Stimulated activated CD8-positive, alpha-beta memory T cell treated with anti-CD3 and anti-CD28 coated beads, Interleukin-7, amount 100 ng/mL, for 24 hours (primary cell): ENCODE data around the gene ATG7.

Experiments used
- DNase-seq: peaks from one replicate; pipeline ENCODE4 v3.0.0-alpha.2; 2020; ENCODE audit warnings: low read depth

The ATG7 gene

DNA sequence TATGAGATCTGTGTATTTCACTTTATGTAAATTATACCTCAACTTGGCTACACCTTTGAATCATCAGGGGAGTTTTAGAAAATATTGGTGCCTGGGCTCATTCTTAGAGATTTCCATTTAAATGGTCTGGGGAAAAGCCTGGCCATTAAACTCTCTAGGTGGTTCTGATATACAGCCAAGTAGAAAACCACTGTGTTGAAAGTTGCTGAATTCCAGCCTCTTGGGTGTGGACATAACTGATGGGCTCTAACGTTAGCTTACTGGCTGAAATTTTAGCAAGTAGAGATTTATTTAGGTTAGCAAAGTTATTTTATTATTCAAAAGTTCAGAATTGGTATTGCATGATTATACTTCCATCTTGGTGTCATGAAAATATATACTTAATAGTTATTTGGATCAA is 84.1 kb downstream of the ATG7 start:
- no peak for DNase-seq

DNA sequence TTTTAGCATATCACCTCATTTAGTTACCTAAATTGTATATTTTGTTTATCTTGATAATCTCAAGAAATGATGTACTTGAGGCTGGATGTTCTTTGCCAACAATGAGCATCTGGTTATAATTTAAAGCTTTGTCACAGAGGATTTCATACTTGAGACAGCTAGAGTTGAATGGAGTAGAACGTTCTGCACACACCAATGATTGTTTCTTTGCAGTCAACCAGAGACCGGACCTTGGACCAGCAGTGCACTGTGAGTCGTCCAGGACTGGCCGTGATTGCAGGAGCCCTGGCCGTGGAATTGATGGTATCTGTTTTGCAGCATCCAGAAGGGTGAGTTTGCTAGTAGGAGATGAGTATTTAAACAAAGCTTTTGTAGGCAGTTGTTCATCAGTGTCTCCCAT is 90.4 kb downstream of the ATG7 start:
- DNase-seq = no peak

DNA sequence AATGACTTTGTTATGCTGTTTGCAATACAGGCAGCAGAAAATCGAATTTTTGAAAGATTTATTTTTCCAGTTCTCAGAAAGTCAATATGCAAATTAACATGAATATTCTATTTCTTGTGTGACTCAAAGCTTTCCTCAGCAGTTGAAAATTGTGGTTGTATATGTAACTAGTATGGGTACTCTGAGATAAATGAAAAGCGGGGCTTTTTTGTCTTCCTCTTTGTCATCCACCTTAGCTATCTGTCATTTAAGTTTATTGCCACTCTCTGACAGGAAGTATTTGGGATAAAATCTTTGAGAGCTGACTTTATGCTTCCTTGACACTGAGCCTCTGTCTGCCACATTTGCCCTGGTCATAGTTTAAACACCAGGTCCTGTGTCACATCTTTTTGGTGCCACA is 91.5 kb downstream of the ATG7 start:
- DNase-seq = no peak

DNA sequence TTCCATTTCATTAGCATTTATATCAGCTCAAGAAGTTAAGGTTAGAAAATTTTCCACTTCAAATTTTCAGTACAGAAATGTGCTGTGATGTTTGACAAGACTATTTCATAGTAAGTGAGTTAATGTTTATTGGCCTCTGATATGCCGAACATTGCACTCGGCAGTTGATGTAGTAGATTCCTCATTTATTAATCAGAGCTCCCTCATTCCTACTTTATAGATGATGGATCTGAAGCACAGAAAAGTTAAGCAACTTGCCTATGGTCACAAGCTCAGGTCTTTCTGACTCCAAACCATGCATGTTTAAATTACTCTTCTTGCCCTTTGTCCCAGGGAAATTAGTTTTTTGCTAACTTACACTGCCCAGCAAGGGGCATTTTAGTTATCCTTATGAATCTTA is 92.0 kb downstream of the ATG7 start:
- DNase-seq = no peak

DNA sequence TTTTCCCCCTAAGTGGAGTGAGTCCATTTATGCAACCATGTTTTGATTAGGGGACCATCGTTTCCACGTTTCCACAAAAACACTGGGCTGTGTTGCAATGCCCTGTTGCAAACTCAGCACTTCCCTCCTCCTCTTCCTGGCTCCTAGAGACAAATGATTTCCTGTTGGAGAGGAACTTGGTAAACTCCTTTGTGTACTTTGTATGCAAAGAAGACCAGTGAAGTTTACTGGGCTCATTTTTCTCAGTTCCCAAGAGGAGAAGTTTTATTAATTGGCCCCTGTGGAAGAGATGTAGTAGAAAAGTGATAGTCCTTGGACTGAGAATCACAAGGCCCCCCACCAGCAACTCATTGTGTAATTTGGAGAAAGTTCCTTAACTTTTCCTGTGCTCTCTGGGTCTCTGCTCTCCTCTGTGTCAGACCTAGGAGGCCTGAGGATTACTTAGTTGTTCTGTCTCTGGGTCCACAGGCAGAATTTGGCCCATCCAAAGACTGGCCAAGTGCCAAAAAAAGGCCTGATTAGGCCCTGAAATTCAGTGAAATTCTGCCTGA is 95.0 kb downstream of the ATG7 start:
- no peak for DNase-seq

DNA sequence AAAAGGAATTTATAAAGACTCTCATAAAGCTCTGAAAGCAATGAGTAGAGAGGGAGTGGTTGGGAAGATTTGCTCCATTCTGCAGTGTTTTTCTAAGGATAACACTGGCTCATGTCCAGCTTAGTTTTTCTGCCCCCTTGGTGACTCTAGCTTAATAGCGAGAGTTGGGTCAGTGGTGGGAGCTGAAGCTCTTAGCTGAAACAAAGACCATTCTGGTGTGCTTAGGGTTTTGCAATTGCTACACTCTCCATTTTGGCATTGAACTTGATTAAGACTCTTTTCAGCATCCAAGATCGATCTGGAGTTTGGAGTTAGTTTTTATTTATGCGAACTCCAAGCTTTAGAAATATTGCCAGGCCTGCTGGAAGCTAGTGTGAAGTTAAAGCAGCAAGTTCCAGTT is 98.0 kb downstream of the ATG7 start:
- DNase-seq = no peak

DNA sequence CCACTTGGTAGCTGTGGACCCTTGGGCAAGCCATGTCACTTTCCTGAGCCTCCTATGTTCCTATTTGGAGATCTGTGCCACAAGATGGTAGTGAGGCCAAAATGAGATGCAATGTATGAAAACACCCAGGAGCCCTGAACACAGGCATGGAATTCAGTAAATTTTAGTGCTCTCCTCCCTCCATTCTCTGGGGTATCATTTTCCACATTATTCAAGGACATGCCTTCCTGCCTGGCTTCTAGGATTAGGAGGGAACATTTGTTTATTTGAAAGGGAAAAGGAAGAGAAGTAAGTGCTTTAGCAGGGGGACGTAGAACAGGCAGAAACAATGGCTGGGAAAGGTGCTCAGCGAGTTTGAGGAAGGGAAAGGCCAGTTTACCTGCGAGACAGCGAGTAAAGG is 98.8 kb downstream of the ATG7 start:
- no peak for DNase-seq

DNA sequence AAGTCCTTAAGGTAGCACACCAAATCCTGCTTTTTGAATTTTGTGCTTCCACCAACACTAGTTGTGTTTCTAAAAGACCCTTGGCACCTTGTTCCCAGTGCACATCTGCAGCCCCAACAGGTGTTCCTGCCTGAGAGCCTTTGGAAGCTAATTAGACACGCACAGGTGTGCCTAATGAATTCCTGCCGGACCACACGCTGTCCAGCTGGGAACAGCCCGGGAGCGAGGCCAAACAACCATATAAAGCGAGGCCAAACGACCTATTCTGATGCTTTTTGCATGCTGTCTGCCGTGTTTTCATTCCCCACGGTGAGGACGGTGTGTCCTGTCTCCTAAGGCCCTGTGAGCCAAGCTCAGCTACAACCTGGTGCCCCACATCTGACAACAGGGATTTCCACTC is 99.5 kb downstream of the ATG7 start:
- no peak for DNase-seq

DNA sequence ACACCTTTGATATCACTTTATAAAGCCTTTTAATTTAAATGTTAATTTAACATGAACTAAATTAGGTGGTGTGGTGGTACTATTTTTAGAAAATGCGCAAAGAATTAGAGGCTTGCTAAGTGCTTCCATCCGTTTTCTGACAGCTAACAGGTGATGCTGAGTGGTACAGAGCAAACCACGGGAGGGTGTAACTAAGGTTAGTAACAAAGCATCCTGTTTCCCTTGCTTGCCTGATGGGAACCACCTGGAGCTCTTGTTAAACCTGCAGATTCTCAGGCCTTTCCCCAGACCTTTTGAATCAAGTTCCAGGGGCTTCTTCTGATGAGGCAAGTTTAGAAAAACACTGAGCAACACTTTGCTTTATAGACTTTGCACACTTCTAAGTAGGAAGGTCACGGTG is 101.0 kb downstream of the ATG7 start:
- DNase-seq = no peak

DNA sequence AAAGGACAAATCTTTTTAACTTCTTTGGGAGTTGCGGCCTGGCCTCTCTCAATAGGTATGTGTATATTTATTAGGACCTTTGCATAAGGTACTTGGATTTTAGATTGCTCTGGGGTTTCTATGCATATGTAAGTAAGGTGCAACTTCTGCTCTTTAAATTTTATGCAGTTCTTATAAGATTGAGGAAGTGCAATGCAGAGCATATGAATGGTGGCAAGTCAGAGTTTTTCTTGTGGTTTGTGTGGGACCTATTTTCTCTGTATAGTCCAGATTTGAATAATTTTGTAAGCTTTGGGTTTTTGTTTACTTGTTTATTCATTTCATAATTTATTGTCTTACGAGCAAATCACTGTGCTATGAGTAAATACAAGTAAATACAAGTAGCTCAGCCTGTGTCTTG is 101.5 kb downstream of the ATG7 start:
- no peak for DNase-seq

DNA sequence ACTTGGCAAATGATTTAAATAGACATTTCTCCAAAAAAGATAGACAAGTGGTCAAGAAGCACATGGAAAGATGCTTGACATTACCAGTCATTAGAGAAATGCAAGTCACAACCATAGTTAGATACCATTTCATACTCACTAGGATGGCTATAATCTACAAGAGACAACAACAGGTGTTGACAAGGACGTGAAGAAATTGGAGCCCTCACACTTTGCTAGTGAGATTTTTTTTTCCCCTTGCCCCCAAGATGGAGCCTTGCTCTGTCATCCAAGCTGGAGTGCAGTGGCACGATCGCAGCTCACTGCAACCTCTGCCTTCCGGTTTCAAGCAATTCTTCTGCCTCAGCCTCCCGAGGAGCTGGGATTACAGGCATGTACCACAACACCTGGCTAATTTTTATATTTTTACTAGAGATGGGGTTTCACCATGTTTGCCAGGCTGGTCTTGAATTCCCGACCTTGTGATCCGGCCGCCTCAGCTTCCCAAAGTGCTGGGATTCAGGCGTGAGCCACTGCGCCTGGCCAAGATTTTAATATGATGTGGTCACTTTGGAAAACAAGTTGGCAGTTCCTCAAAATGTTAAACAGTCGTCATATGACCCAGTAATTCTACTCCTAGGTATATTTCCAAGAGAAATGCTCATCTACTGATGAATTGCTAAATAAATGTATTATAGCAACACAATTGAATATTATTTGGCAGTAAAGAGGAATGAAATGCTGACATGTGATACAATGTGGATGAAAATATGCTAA is 103.3 kb downstream of the ATG7 start:
- no peak for DNase-seq

DNA sequence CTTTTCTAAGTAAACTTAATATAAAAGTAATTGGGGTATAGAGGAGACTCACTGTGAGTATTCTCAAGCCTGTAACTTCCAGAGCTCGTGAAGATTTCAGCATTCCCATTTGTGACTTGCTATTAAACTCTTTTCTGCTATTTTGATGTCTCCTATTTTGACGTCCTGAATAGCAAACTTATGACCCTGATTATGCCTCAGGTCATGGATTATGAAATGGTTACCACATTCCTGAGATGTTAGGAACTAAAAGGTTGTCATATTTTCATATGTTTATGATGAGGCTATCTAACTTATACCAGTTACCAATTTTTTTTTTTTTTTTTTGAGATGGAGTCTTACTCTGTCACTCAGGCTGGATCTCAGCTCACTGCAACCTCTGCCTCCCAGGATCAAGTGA is 105.5 kb downstream of the ATG7 start:
- no peak for DNase-seq

DNA sequence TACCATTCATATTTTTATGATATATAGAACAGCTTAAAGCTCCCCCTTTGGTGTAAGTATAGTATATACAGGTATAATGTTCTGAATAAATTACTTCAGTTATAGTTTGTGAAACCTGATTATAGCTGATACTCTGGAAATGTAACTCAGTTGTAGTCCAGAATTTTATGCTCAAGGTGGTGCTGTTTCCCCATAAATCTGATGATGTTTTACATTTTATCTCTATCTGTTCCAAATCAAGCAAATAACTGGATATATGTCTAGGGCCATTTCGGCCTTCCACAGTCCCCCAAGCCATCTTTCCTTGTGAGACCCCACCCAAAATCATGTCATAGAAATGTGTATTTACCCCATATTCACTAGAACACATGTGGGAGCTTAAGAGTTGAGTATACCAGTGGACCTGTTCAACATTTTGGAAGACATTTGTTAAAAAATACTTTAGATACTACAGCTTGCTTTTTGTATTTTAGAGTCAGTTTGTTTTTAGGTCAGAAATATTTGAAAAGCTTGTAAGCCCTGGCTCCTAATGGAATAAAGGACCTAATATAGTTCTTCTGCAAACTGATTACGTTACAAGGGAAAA is 107.1 kb downstream of the ATG7 start:
- DNase-seq = no peak

DNA sequence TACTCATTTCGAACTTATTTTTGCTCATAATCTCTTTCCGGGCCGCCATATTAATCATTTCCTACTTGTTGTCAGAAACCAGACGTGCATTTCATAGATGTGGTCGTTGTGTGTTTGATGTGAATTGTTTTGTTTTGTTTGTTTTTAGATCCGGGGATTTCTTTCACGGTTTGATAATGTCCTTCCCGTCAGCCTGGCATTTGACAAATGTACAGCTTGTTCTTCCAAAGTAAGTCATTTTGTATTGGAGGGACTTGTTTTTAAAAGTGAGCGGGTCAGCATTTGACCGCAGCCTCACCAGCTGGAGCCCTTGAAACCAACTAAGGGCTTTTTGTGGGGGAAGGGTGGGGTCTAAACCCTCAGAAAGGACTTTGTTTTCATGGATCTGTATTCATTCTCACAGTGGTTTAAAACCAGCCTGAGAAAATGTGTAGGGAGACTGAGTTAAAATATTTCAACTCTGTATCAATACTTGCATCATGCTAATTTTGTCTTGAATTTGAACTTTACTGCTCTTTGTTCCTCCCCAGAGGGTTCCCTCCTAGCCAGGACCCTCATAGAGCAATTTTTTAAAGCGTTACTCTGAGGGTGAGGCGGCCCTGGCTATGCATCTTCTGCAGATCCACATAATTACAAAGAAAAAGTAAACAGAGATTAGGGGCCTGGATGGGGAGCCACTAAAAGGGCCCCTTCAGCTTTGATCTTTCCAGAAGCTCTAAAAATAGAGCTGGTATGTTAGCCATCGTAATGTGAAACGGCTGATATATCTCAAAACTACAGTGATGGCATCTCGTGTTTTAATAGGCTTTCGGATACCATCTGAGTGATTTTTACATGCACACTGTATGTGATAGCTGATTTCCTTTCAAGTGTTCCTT is 107.9 kb downstream of the ATG7 start:
- no peak for DNase-seq

DNA sequence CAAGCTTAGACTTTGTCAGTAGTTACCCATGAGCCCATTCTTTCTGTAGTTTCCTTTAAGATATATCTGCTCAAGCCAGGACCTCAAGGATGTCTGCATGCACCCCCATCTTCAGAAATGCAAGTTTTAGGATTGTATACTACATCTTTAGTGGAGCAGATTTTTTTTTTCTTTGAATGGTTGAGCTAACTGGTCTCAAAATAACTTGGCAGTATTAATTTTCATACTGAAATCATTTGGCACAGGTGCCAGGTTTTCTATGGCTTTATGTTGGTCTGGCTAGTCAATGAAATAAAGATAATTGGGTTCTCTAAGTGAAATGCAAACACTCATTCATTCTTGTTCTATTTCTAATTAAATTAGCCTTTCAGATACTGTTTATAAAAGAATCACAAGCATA is 108.9 kb downstream of the ATG7 start:
- DNase-seq = no peak

DNA sequence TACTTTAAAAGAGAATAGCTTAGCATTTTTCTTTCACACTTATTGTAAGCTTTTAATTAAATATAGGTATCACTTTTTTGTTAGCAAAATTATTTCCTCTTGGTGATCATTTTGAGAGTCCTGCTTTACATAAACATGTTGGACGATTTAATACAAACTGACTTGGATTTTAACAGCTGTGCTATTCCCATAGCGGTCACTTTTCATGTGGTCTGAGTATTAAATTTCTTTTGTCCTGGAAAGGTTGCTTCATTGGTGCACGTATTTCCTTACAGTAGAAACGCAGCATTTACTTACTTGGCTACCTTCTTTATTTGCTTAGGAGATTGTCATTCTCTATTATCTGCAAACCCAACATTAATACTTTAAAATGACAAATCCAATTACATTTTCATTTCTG is 109.4 kb downstream of the ATG7 start:
- DNase-seq = no peak

DNA sequence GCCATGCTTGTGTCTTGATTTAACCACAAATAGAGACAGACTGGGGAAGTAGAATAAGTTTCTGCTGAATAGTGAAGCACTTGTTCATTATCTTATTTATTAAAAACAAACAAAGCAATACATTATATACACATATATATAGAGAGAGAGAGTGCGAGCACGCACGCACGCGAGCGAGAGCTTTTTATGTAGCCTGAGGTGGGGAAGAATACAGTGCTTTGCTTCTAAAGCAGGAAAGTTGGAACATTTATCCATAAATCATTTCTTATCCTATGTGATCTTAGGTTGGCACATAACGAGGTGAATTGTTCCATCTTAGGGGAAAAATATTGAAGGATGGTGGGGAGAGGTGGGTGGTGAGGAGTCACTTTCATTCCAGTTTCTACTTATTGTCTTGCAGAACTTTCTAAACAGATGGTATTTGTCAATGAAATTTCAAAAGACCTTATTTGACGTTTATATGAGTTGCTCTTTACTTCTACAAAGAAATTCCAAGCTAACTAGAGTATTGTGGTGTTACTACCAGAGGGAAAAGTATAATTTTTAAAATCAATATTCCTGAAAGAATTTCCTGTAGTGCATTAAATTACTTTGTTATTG is 110.0 kb downstream of the ATG7 start:
- DNase-seq = no peak

DNA sequence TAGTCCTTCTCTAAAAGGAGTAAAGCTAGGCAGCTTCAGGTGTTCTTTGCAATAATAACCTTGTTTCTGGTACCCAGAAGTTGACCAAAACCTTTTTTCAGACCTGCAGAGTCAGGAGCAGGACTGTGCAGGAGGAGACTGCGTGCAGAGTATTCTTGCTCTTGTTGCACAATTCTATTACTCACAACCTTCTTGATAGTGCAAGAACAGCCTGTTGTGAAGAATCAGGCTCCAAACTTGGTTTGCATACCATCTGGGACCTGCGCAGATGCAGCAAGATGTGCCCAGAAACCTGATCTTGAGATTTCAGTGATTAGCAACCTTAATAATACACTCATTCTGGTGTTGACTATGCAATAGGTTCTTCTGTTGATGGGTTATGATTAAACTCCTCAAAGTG is 111.9 kb downstream of the ATG7 start:
- DNase-seq = no peak

DNA sequence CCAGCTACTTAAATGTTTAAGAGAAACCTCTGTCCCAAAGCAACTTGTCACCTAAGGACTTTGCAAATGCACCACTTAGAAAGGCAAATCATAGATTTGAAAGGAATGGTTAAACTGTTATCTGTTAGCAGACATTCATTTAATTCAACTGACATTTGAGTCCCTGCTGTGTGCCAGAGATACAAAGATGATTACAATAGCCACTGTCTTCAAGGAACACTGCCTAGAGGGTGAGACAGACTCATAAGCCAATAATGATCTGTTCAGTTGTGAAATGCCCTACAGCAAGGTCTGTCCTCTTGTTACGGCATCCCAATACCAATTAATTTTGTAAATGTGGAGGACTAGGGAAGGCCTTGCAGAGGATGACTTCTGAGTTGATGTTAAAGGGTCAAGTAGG is 113.1 kb downstream of the ATG7 start:
- no peak for DNase-seq

DNA sequence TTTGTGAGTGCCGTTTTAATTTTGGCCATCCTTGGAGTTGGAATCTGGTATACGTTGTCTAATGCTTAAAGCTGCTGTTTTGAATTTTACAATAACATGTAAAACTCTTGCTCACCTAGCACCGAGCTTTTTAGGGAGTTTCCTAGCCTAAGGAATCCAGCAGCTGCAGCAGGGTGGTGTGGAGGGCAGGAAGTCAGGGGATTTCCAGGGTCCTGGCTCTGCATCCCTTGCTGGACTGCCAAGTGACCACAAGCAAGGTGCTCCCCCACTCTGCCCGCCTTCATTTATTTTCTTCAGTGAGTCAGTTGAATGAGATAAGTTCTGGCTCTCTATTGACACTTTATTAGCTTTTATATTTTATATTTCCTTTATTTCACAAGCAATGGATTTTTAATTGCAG is 113.7 kb downstream of the ATG7 start:
- no peak for DNase-seq

DNA sequence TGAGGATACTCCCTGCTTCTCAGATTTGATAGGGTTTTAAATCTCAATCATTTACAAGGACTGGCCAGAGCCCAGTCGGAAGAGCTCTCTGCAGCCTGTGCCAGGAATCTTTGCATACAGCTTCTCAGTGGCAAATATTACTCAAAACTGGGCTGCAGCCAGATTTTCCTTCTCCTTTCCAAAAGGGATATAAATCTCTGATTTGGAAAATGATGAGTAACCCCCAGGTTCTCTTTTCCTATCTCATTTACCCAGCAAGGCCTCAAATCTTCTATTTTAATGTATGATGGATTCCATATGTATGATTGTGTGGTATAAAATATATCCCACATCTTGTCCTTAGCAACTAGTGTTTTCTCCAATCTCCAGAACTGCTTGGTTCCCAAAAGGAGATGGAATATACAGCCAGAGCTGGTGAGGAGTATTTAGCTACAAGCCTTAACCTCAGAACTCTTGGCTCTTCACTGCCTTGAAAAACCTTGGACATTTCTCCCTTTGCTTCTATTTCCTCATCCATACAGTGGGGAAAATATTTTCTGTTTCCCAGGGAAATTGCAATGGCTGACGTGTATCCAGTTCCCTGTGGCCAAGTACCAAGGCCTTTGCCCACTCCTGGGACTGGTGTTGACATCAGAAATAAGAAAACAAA is 114.4 kb downstream of the ATG7 start:
- DNase-seq = no peak
